Activated naive CD4-positive, alpha-beta T cell treated with anti-CD3 and anti-CD28 coated beads, Interleukin-2, amount 50 U/mL, for 72 hours (primary cell): ENCODE data around the gene VGLL1. TPM values are rescaled to one million over a fixed set of nuclear protein-coding genes. Genes with fewer than 3 reads are reported as not detected.

ENCODE experiments used
- ATAC-seq, 2 donors: fragments of 150-1000 bp; cut with Tn5 transposase; 2 replicates each; pipeline ENCODE4 v1.10.0; 2021; ENCODE audit warnings: mild to moderate bottlenecking in 2 of 2, moderate library complexity in 2 of 2
- DNase-seq, 2 donors: peaks; one replicate each; pipeline ENCODE4 v3.0.0; 2021 to 2022; ENCODE audit warnings: low spot score in 2 of 2
- H3K27ac Mint-ChIP-seq, 2 donors: one replicate each; pipeline ENCODE4 v1.8.0; 2022; ENCODE audit warnings: mild to moderate bottlenecking in 2 of 2, mixed read lengths in 2 of 2
- H3K36me3 Mint-ChIP-seq, 2 donors: one replicate each; pipeline ENCODE4 v1.8.0; 2022; ENCODE audit warnings: mixed read lengths in 2 of 2
- H3K9me3 Mint-ChIP-seq, 2 donors: one replicate each; pipeline ENCODE4 v1.8.0; 2022; ENCODE audit warnings: mixed read lengths in 2 of 2
- total RNA-seq, 2 donors: library from RNA; stranded (reverse); gene quantifications; one replicate each; pipeline ENCODE4 v1.2.3, GENCODE V29; 2022

Gene VGLL1, protein sequence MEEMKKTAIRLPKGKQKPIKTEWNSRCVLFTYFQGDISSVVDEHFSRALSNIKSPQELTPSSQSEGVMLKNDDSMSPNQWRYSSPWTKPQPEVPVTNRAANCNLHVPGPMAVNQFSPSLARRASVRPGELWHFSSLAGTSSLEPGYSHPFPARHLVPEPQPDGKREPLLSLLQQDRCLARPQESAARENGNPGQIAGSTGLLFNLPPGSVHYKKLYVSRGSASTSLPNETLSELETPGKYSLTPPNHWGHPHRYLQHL
- not detected for total RNA-seq

DNA sequence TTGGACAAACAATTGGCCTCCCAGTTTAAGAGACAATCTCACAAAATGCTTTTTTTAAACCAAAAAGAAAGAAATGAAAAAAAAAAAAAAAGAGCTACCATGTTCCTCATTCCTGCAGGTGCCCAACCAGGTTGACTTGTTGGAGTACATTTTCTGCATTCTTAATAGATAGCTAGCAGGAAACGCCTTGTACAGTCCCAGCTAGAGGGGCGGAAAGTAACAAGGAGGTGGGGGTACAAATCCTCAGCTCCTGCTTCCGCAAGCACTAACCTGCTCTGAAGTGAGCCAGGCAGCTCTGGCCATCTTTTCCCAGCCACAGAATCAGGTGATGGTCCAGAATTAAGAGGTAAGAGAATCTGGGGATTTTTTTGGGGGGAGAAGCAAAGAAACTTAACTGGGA is at the start of gene VGLL1:
Gene VGLL1, plus strand, starts transcription at position 265 of the 400 bp plus-strand sequence. CDS start 3,806 bp downstream, outside the sequence.
- no peak for ATAC-seq
- H3K27ac Mint-ChIP-seq = no peak within 1 kb of the TSS
- no peaks in the 10 kb centered on the region for H3K36me3 Mint-ChIP-seq
- DNase-seq = no peak
- peaks cover 0 to 5% of the 10 kb centered on the region in 2 donors for H3K9me3 Mint-ChIP-seq

DNA sequence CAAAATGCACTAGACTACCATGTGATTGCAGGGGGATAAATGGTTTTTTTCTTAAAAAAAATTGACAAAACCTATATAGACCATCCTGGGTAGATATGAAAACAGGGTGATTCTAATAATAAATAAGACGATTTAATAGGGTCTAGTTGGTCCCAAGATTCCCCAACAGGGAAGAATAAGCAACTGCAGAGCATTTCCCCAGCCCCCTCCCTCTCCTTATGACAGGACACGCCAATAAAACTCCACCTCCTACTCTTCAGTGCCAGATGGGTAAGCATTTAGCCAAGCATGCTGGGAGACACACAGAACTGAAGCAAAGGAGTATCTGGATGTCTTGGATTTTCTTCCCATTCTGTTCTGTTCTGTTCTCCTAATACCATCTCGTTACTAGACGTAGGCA is 44.4 kb upstream of the VGLL1 start, which contains the start of gene BRS3:
Gene BRS3, plus strand, starts transcription at position 301 of the 400 bp plus-strand sequence. CDS start 168 bp downstream, outside the sequence.
- no peak for DNase-seq
- H3K27ac Mint-ChIP-seq = no peak within 1 kb of the TSS

DNA sequence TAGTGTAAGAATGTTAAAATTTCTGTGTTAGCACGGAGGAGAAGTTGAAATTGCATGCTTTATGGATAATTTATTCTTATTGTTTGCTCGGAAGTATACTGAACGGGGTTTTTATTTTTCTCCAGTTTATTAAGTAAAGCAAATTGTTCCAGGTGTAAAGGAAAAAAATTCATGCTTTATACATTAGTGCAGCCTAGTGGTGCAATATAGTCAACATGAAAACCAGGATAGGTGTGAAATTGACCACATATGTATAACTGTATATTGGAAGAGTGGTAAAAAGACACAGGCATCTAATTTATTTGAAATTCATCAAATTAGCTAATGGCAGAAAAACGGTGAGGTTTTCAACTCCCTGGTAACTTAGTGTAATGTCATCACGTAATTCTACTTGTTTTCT is 43.3 kb upstream of the VGLL1 start:
- no peak overlapping the region for H3K27ac Mint-ChIP-seq
- no peaks in the 10 kb centered on the region for H3K9me3 Mint-ChIP-seq
- H3K36me3 Mint-ChIP-seq = no peaks in the 10 kb centered on the region
- DNase-seq (no peak), ATAC-seq (no peak)

More for the DNA sequence above, 44.4 kb upstream of the VGLL1 start, which contains the start of gene BRS3:
- Mint-ChIP-seq H3K36me3 (no peaks in the 10 kb centered on the region), H3K9me3 (no peaks in the 10 kb centered on the region)
- no peak for ATAC-seq

DNA sequence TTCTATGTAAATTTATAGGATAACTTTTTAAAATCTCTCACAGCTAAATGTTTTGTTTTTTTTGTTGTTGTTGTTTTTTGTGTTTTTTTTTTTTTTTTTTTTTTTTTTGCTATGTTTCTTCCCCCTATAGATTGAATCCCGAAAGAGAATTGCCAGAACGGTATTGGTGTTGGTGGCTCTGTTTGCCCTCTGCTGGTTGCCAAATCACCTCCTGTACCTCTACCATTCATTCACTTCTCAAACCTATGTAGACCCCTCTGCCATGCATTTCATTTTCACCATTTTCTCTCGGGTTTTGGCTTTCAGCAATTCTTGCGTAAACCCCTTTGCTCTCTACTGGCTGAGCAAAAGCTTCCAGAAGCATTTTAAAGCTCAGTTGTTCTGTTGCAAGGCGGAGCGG is 40.2 kb upstream of the VGLL1 start:
- no peaks in the 10 kb centered on the region for H3K36me3 Mint-ChIP-seq
- H3K9me3 Mint-ChIP-seq = no peaks in the 10 kb centered on the region
- no peak overlapping the region for H3K27ac Mint-ChIP-seq
- ATAC-seq (no peak), DNase-seq (no peak)

DNA sequence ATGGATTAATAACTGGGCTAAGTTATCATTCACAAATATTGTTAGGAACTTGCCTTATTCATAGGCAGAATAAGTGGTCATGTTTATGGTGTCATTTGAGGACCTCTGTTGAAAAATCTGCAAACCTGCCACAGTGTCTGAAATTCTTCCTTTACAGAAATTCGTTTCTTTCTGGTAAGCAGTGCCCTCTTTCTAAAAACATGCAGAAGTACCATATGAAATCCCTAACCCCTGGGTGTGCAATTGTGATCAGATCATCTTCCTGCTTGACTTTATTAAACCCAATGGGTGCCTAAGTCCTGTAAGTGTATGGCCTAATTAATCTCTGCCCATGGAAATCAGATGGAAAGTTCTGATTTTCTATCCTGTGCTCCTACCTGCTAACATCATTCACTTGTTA is 39.0 kb upstream of the VGLL1 start:
- no peaks in the 10 kb centered on the region for H3K9me3 Mint-ChIP-seq
- H3K36me3 Mint-ChIP-seq = peaks cover 0 to 5% of the 10 kb centered on the region in 2 donors
- no peak for DNase-seq
- ATAC-seq = no peak
- no peak overlapping the region for H3K27ac Mint-ChIP-seq

DNA sequence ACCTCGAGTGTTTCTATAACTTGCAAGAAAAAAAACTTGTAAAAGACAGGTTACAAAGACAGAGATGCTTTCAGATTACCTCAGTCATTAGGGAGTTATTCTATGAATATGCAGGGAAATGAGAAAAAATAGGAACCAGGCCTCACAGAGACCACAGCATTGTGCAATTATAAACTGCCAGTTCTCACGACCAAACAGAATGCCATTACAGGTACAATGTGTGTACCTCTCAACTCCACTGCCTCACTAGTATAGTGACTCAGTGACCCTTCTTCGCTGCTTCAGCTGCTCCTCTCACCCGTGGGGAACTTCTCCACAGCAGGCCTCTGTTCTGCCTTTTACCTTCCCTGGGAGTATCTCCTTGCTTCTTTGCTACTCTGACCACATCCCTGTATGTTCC is 37.0 kb upstream of the VGLL1 start:
- Mint-ChIP-seq H3K36me3 (peaks cover 5 to 10% of the 10 kb centered on the region in 2 donors), H3K9me3 (no peaks in the 10 kb centered on the region), H3K27ac (no peak overlapping the region)
- DNase-seq (no peak), ATAC-seq (no peak)

DNA sequence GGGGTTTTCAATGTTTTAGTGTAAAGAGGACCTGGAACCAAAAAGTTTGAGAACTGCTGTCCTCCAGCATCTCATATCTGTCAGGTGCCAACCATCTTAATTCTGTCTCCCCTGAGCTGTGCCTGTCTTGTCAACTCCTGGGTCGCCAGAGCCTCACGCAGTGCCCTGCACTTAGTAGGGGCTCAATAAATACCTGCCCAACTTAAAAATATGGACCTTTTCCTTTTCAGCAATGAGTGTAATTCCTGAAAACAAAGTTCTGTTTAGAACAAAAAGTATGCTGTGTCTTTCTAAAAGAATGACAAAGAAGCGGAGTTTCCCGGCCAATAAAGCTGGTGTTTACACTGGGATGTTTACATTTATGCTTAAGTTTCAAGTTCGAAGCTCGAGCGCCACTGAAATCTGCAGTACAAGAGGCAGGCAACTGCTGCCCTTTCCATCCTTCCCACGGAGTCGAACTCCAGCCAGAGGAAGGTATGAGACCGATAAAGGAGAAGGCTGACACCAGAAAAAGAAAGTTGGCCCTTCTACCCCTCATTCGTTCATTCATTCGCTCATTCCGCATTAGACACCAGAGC is 35.7 kb upstream of the VGLL1 start:
- peaks cover 5 to 12% of the 10 kb centered on the region in 2 donors for H3K36me3 Mint-ChIP-seq
- DNase-seq (no peak), ATAC-seq (no peak)
- H3K9me3 Mint-ChIP-seq = no peaks in the 10 kb centered on the region
- H3K27ac Mint-ChIP-seq = peak overlapping the region; percentile 94 to 95

DNA sequence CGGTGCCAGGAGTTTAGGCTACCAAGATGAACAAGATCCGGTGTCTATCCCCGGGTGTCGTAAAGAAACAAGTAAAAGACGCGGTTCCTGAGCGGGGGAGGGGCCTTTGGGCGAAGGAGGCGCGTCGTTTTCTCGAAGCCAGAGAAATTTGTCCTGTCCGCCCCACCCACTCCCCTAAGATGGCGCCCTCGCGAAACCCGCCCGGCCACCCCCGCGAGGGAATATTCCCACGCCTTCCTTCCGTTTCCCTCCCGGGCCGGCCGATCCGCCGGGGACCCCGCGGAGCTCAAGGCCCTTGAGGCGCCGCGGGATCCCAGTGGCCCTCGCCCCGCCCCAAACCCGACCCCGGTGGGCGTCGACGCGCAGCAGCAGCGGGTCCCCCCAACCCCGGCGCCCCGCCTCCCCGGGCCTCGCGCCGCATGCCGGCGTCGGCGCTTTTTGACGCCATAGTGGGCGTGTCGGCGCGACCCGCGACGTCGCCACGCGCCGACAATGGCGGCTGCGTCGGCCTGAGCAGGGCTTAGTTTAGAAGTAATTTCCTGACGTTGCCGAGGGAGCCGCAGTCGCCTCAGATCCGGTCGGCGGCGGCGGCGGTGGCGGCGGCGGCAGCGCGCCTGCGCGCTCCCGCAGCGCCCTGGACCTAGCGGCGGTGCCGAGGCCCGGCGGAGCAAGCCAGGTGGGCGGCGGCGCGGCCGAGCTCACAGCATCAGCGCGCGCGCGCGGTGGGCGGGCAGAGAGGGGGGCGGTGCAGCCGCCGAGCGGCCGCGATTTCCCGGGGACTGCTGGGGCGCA is 35.1 kb upstream of the VGLL1 start:
- DNase-seq (peak; percentile 76 to 85), ATAC-seq (peak; percentile 84 to 86)
- Mint-ChIP-seq H3K27ac (peak overlapping the region; percentile 94 to 95), H3K9me3 (no peaks in the 10 kb centered on the region), H3K36me3 (peaks cover 5 to 16% of the 10 kb centered on the region in 2 donors)

DNA sequence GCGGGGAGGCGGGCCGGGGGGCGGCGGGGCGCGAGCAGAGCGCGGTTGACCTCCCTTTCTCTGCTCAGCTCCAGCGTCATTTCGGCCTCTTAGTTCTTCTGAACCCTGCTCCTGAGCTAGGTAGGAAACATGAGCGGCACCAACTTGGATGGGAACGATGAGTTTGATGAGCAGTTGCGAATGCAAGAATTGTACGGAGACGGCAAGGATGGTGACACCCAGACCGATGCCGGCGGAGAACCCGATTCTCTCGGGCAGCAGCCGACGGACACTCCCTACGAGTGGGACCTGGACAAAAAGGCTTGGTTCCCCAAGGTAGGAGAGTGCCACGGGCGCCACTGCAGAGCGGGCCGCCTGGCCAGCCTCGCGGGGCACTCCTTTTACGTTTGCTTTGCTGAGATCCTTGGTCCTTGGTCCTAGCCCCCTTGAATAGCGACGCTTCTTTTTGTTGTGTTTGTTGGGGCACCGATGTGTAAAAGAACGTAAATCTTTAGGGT is 34.4 kb upstream of the VGLL1 start, which contains the start of gene HTATSF1:
Gene HTATSF1, plus strand, starts transcription at position 37 of the 497 bp plus-strand sequence. Its CDS starts 93 bp downstream, at position 130.
- DNase-seq (no peak), ATAC-seq (peak in 1 of 2 donors; percentile 9)
- H3K9me3 Mint-ChIP-seq = no peaks in the 10 kb centered on the region
- H3K27ac Mint-ChIP-seq = peak within 1 kb of the TSS; percentile 94 to 95
- H3K36me3 Mint-ChIP-seq = peaks cover 5 to 16% of the 10 kb centered on the region in 2 donors

DNA sequence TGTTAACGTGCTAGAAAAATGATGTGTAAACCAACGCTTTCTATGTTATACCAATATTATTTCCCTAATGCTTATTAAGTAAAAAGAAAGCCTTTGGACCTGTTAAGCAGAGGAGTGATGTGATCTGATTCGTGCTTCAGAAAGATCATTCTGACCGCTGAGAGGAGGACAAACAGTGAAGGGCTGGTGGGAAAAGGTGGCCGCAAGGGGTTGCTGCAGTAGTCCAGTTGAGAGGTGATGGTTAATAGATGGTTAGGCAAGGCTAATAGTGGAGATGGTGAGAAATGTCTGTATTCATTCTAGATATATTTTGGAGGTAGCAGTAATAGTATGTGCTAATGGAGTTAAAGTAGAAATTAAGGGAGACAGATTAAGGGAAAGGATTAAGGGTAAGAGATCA is 12.9 kb upstream of the VGLL1 start:
- no peak overlapping the region for H3K27ac Mint-ChIP-seq
- H3K9me3 Mint-ChIP-seq = peaks cover 0 to 5% of the 10 kb centered on the region in 2 donors
- DNase-seq = no peak
- no peaks in the 10 kb centered on the region for H3K36me3 Mint-ChIP-seq
- no peak for ATAC-seq

DNA sequence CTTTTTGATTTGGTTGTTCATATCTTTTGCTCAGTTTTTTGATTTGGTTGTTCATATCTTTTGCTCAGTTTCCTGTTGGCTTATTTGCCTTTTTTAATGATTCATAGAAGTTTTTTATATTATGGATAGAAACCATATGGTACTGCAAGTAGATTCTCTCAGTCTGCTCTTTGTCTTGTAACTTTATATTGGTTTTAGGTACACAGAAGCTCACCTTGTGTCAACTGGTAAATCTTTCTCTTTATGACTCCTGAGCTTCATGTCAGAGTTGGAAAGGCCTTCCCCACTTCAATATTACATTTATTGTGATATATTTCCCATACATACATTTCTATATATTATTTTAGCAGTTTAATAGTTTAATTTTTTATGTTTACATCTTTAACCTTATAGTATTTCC is 8.2 kb upstream of the VGLL1 start:
- peaks cover 0 to 6% of the 10 kb centered on the region in 2 donors for H3K9me3 Mint-ChIP-seq
- DNase-seq (no peak), ATAC-seq (no peak)
- H3K36me3 Mint-ChIP-seq = no peaks in the 10 kb centered on the region
- no peak overlapping the region for H3K27ac Mint-ChIP-seq

DNA sequence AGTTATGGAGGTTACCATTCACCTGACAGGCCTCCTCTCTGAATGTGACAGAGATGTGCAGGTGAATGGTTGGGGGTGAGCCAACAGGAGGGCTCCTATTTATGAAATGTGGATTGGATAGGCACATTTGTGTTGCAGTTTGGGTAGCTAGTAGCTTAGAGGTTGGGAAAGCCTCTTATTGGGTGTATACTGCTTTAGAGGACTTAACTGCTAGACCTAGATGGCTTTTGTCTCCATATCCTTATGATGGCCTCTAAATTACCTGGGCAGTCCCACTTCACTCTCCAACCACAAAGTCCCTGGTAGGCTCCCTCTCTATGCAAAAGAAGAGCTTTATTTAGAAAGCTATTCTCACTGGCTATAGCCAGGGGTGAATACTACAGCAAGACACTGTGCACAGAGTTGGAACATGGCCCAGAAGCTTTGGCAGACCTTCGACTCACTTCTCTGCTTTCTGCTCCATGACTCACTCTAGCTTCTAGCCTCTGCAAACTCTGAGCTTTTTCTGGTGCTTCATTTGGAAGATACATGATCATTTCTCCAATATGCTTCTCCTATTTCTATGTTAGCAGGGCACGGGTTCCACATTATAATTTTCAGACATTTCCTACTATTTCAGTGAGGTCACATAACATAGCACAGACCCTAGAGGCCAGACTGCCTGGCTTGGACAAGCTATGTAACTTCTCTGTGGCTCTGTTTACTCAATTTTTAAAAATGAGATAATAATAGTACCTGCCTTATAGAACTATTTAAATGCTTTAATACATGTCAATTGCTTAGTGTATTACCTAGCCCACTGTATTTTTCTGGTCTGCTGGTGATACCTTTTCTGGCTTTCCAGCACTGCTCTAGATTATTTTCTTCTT is 6.0 kb upstream of the VGLL1 start:
- ATAC-seq (peak; percentile 55 to 60), DNase-seq (no peak)
- H3K36me3 Mint-ChIP-seq = no peaks in the 10 kb centered on the region
- no peak overlapping the region for H3K27ac Mint-ChIP-seq
- peaks cover 0 to 9% of the 10 kb centered on the region in 2 donors for H3K9me3 Mint-ChIP-seq

DNA sequence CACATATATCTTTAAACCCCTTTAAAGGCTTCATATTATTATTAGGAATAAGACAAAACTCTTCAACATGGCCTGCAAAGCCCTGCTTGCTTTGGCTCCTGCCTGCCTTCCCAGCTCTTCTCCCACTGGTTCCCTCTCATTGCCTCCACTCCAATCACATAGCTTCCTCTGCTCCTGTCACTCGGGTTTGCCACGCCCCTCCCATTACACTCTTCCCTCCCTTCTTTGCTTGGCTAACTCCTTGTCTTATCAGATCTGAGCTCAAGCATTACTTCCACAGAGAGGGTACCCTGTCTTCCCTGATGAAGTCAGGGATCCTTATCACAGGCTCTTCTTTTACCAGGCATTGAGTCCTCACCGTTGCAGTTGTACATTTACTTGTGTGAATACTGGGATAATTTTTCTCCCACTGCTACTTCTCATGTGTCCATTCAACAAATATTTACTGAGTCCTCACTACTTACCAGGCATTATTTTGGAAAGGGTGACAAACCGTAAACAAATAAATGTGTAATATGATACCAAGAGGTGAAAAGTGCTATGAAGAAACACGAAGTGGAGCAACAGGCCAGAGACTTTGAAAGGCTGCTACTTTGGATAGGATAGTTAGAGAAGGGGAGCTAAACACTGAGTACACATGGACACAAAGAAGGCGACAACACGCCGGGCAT is 3.2 kb upstream of the VGLL1 start:
- H3K9me3 Mint-ChIP-seq = peaks cover 0 to 9% of the 10 kb centered on the region in 2 donors
- DNase-seq (no peak), ATAC-seq (no peak)
- no peaks in the 10 kb centered on the region for H3K36me3 Mint-ChIP-seq
- no peak overlapping the region for H3K27ac Mint-ChIP-seq

DNA sequence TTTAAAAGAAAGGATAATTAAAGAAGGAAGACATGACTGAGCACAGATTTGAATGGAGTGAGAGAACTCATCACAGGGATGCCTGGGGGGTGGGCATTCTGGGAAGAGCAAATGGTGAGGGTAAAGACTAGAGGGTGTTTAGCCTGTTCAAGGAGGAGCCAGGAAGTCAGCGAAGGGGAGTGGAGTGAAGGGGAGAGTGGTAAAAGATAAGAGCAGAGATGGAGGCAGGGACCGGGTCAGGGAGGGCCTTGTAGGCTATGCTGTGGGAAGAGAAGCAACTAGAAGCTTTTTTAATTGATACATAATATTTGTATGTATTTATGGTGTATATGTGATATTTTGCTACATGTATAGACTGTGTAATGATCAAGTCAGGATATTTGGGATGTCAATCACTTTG is 2.2 kb upstream of the VGLL1 start:
- ATAC-seq (no peak), DNase-seq (no peak)
- Mint-ChIP-seq H3K9me3 (peaks cover 0 to 6% of the 10 kb centered on the region in 2 donors), H3K27ac (peak overlapping the region in 1 of 2 donors; percentile 81), H3K36me3 (no peaks in the 10 kb centered on the region)

DNA sequence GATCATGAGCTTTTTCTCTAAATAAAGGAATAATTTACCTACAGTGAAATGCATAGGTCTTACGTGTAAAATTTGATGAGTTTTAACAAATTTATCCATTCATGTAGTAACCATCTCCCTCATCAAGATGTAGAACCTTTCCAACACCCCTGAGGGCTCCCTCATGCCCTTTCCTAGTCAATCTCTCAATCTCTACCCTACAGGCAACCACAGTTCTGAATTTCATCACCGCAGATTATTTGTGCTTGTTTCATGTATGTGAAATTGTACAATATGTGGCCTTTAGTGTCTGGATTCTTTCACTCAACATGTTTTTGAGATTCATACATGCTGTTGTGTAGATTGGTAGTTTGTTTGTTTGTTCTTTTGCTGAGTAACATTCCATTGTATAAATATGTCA is 2.1 kb downstream of the VGLL1 start:
- no peak for ATAC-seq
- no peak for DNase-seq
- Mint-ChIP-seq H3K27ac (no peak overlapping the region), H3K9me3 (no peaks in the 10 kb centered on the region), H3K36me3 (no peaks in the 10 kb centered on the region)

DNA sequence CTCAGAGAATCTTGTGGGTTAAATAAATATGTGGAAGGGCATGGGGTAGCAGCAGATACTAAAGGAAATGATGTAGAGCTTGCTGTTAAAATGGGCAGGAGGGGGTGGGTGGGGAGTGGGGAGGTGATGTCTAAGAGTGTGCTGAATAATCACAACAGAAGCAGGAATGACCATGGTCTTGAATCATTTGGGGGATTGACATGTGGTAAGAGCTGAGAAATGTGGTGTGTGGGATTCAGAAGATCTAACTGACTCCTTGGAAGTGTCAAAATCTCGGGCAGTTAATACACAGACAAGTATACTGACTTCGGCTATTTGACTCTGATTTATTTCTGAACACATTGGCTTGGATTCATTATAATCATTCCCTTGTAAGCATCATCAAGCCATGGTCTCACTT is 6.8 kb downstream of the VGLL1 start:
- Mint-ChIP-seq H3K27ac (no peak overlapping the region), H3K36me3 (no peaks in the 10 kb centered on the region), H3K9me3 (no peaks in the 10 kb centered on the region)
- ATAC-seq (no peak), DNase-seq (no peak)
